Caco-2 (cell line): ENCODE results near the gene CERS6. TPM values are rescaled to one million over a fixed set of nuclear protein-coding genes. Genes with fewer than 3 reads are reported as not detected.

Experiments
- BruUV-seq: library from RNA; stranded (reverse); fragments of 400-500 nt; replicated peaks from 2 replicates; lab custom pipeline; 2021; lab: Mats Ljungman, UMichigan
- CTCF ChIA-PET: fragments of 300-600 bp; sonication (Branson Sonifier 250); formaldehyde crosslinking; loops from one replicate; lab custom pipeline; 2022; ENCODE audit warnings: antibody characterized with exemption; lab: Charles Lee
- POLR2A ChIA-PET: fragments of 300-600 bp; sonication (Branson Sonifier 250); formaldehyde crosslinking; loops from one replicate; lab custom pipeline; 2022; ENCODE audit warnings: antibody characterized with exemption; lab: Charles Lee
- DNase-seq, 2 experiments: peaks; one replicate each; pipeline versions ENCODE4 v3.0.0 to v3.0.0-alpha.2; 2020 to 2022
- H3K27me3 ChIP-seq: replicated peaks from 2 replicates; pipeline ENCODE4 v1.6.0; 2011; ENCODE audit warnings: low read length; ENCODE audit not compliant: control insufficient read depth, insufficient read depth
- H3K36me3 ChIP-seq: 2 replicates; pipeline ENCODE4 v1.5.1; 2011; ENCODE audit warnings: low read length; ENCODE audit not compliant: control insufficient read depth, insufficient read depth
- H3K4me1 ChIP-seq: fragments of 250-450 bp; sonication (Bioruptor Pico); 2 replicates; pipeline ENCODE4 v1.5.1; 2020; ENCODE audit warnings: mild to moderate bottlenecking
- H3K4me3 ChIP-seq: 2 replicates; pipeline ENCODE4 v1.5.1; 2011; ENCODE audit warnings: low read depth, mild to moderate bottlenecking, control low read depth, low read length
- H3K9me3 ChIP-seq: fragments of 250-450 bp; sonication (Bioruptor Pico); 2 replicates; pipeline ENCODE4 v1.5.1; 2020; ENCODE audit warnings: mild to moderate bottlenecking, moderate library complexity
- H3K27ac Mint-ChIP-seq: one replicate; pipeline ENCODE4 v1.8.0; 2022; ENCODE audit warnings: mixed read lengths; ENCODE audit not compliant: unreplicated experiment
- H3K27me3 Mint-ChIP-seq: one replicate; pipeline ENCODE4 v1.8.0; 2022; ENCODE audit warnings: mixed read lengths; ENCODE audit not compliant: insufficient read depth, unreplicated experiment
- H3K36me3 Mint-ChIP-seq: one replicate; pipeline ENCODE4 v1.8.0; 2022; ENCODE audit warnings: mild to moderate bottlenecking, mixed read lengths; ENCODE audit not compliant: insufficient read depth, unreplicated experiment
- H3K4me1 Mint-ChIP-seq: one replicate; pipeline ENCODE4 v1.8.0; 2022; ENCODE audit warnings: low read depth, mixed read lengths; ENCODE audit not compliant: unreplicated experiment
- H3K4me3 Mint-ChIP-seq: one replicate; pipeline ENCODE4 v1.8.0; 2022; ENCODE audit warnings: mild to moderate bottlenecking, moderate library complexity, mixed read lengths; ENCODE audit not compliant: unreplicated experiment
- H3K9me3 Mint-ChIP-seq: one replicate; pipeline ENCODE4 v1.8.0; 2022; ENCODE audit warnings: mixed read lengths; ENCODE audit not compliant: unreplicated experiment
- intact Hi-C: fragments of 100-400 bp; cut with micrococcal nuclease; formaldehyde crosslinking; loops from one replicate; pipeline ENCODE4 v1.10.0; 2022; ENCODE audit not compliant: unreplicated experiment
- total RNA-seq: library from RNA; stranded (reverse); gene quantifications from 2 replicates; pipeline ENCODE4 v1.2.3, GENCODE V29; 2022
- TF ChIP-seq, protein P1 (sequence below), 2 experiments: fragments of 200-600 bp in 1 of 2; IDR thresholded peaks; 1 replicate in 1 of 2; 2 replicates in 1 of 2; pipeline versions ENCODE4 v1.5.1 to v1.8.0; 2011 to 2022; ENCODE audit warnings: antibody characterized with exemption in 1 of 2, control low read depth in 1 of 2, inconsistent platforms in 1 of 2, low read depth in 1 of 2, low read length in 1 of 2, mild to moderate bottlenecking in 1 of 2, moderate library complexity in 1 of 2; ENCODE audit not compliant: insufficient read depth in 1 of 2, severe bottlenecking in 1 of 2, unreplicated experiment in 1 of 2

The CERS6 gene
- total RNA-seq, 1 experiment from 2014 or later, result 32.7 TPM

DNA sequence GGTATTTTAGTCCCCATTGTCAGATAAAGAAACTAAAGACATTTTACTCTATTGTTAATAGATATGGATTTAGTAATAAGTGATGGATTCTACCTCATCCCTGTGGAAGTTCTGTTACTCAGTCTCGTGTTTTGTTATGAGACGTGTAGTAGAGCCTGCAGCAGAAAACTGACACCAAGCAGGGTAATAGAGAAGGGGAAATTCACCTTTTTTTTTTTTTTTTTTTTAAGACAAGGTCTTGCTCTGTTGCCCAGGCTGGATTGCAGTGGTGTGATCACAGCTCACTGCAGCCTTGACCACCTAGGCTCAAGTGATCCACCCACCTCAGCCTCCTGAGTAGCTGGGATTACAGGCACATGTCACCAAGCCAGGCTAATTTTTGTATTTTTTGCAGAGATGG, 164.5 kb downstream of the CERS6 start:
- POLR2A ChIA-PET, result no interaction called here
- no peak overlapping the region for H3K27ac Mint-ChIP-seq
- no TSS peak for BruUV-seq

DNA sequence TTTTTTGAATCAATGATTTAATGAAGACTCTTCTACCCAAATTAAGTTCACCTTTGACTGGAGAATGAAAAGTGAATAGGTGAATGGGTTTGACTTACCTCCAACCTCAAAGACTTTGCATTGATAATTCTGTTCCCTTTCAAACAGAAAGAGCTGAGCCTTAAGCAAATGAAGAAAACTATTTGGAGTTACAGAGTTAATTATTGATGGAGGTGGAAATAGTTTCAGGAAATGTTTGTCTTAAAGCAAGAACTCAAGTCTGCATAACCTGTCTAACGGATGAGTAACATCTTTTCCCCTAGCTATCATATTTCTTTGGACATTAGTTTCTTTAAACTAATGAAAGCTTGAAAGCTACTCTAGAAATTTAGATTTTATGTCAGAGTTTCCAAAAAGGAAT, 166.5 kb downstream of the CERS6 start:
- H3K27ac Mint-ChIP-seq, result peak overlapping the region; percentile 72

More for the DNA sequence above, 164.5 kb downstream of the CERS6 start:
- Histone ChIP-seq H3K36me3 (no peaks in the 10 kb centered on the region; the same call in 1 of the 2 replicates), H3K9me3 (no peaks in the 10 kb centered on the region), H3K27me3 (no peaks in the 10 kb centered on the region), H3K4me1 (peaks cover 26% of the 10 kb centered on the region), H3K4me3 (no peak overlapping the region)
- no peak for DNase-seq
- Mint-ChIP-seq H3K27me3 (no peaks in the 10 kb centered on the region), H3K4me1 (peaks cover 25% of the 10 kb centered on the region), H3K9me3 (peaks cover 13% of the 10 kb centered on the region), H3K36me3 (no peaks in the 10 kb centered on the region), H3K4me3 (no peak overlapping the region)
- TF ChIP-seq, protein P1, sequence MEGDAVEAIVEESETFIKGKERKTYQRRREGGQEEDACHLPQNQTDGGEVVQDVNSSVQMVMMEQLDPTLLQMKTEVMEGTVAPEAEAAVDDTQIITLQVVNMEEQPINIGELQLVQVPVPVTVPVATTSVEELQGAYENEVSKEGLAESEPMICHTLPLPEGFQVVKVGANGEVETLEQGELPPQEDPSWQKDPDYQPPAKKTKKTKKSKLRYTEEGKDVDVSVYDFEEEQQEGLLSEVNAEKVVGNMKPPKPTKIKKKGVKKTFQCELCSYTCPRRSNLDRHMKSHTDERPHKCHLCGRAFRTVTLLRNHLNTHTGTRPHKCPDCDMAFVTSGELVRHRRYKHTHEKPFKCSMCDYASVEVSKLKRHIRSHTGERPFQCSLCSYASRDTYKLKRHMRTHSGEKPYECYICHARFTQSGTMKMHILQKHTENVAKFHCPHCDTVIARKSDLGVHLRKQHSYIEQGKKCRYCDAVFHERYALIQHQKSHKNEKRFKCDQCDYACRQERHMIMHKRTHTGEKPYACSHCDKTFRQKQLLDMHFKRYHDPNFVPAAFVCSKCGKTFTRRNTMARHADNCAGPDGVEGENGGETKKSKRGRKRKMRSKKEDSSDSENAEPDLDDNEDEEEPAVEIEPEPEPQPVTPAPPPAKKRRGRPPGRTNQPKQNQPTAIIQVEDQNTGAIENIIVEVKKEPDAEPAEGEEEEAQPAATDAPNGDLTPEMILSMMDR (IDR thresholded peaks at IDR 0.05; ENCODE audit: insufficient read depth in 1 of 2, low read depth in 1 of 2, low read length in 1 of 2, severe bottlenecking in 1 of 2, unreplicated experiment in 1 of 2), result no peak
- CTCF ChIA-PET, result interaction anchor here (0.7 kb wide), 1 partner anchor 35 kb away, joined by 5 read pairs; no protein-coding TSS in a partner anchor
- intact Hi-C loops, result loop anchor here (5.0 kb wide), 1 partner anchor 273 kb away; no protein-coding TSS in a partner anchor

DNA sequence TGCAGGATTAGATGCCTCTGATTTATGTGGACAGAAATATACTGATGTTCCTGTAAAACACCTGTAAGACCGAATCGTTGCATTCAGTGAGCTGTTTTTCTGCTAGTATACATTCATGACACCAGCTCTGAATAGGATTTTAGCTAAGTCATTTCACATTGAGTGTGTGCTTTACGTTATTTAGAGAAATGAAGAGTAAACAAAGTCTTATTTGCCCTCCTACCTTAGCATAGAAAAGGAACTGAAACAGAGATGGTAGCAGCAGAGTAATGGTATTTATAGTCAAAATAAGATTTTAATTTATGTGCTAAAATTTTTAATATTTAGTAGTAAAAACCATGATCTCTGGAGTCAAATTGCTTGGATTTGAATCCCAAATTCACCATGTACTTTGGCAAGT, 168.0 kb downstream of the CERS6 start:
- peaks cover 26% of the 10 kb centered on the region for H3K4me1 ChIP-seq
- peaks cover 41% of the 10 kb centered on the region for H3K4me1 Mint-ChIP-seq
- H3K27ac Mint-ChIP-seq, result no peak overlapping the region
- no peaks in the 10 kb centered on the region for H3K27me3 ChIP-seq
- no peaks in the 10 kb centered on the region for H3K9me3 ChIP-seq
- no peaks in the 10 kb centered on the region for H3K36me3 Mint-ChIP-seq
- ChIA-PET POLR2A (no interaction called here), CTCF (no interaction called here)
- intact Hi-C loops, result loop anchor here (5.0 kb wide), 1 partner anchor 277 kb away; no protein-coding TSS in a partner anchor
- H3K4me3 ChIP-seq, result no peak overlapping the region
- no peak for DNase-seq
- TF ChIP-seq, protein P1 (IDR thresholded peaks at IDR 0.05; ENCODE audit: insufficient read depth in 1 of 2, low read depth in 1 of 2, low read length in 1 of 2, severe bottlenecking in 1 of 2, unreplicated experiment in 1 of 2), result no peak
- no peaks in the 10 kb centered on the region for H3K36me3 ChIP-seq
- H3K27me3 Mint-ChIP-seq, result no peaks in the 10 kb centered on the region
- no peaks in the 10 kb centered on the region for H3K9me3 Mint-ChIP-seq
- no TSS peak for BruUV-seq
- no peak overlapping the region for H3K4me3 Mint-ChIP-seq

More for the DNA sequence above, 166.5 kb downstream of the CERS6 start:
- H3K27me3 ChIP-seq, result no peaks in the 10 kb centered on the region
- no peaks in the 10 kb centered on the region for H3K36me3 ChIP-seq
- Mint-ChIP-seq H3K4me3 (peak overlapping the region; percentile 30), H3K27me3 (no peaks in the 10 kb centered on the region), H3K4me1 (peaks cover 34% of the 10 kb centered on the region), H3K9me3 (peaks cover under 1% of the 10 kb centered on the region), H3K36me3 (no peaks in the 10 kb centered on the region)
- ChIA-PET POLR2A (no interaction called here), CTCF (no interaction called here)
- DNase-seq, result peak in 1 of 2 experiments; percentile 42
- BruUV-seq, result no TSS peak
- intact Hi-C loops, result loop anchor here (1.0 to 5.0 kb wide), 3 partner anchors 13 to 275 kb away; no protein-coding TSS in a partner anchor
- peaks cover 26% of the 10 kb centered on the region for H3K4me1 ChIP-seq
- no peak overlapping the region for H3K4me3 ChIP-seq
- H3K9me3 ChIP-seq, result no peaks in the 10 kb centered on the region
- TF ChIP-seq, protein P1 (IDR thresholded peaks at IDR 0.05; ENCODE audit: insufficient read depth in 1 of 2, low read depth in 1 of 2, low read length in 1 of 2, severe bottlenecking in 1 of 2, unreplicated experiment in 1 of 2), result no peak
